Lower leg skin (tissue), 3 donors: ENCODE measurements around the gene SHROOM2.

Experiments
- CTCF ChIP-seq, 3 donors: fragments of 450-650 bp; IDR thresholded peaks; one replicate each; pipeline ENCODE4 v1.5.1; 2016; ENCODE audit warnings: antibody characterized with exemption in 3 of 3, mild to moderate bottlenecking in 3 of 3, moderate library complexity in 2 of 3
- POLR2A ChIP-seq, 2 donors: fragments of 450-650 bp; IDR thresholded peaks; one replicate each; pipeline ENCODE4 v1.6.1; 2016 to 2017; ENCODE audit warnings: antibody characterized with exemption in 2 of 2, mild to moderate bottlenecking in 1 of 2, moderate library complexity in 1 of 2

GRCh38 chrX:9895225-9895912 lies 109.1 kb downstream of the SHROOM2 start:
- TF ChIP-seq CTCF (IDR thresholded peaks at IDR 0.05) (no peak), POLR2A (IDR thresholded peaks at IDR 0.05) (no peak)
